ENCODE results near the gene MSH5.

DNA sequence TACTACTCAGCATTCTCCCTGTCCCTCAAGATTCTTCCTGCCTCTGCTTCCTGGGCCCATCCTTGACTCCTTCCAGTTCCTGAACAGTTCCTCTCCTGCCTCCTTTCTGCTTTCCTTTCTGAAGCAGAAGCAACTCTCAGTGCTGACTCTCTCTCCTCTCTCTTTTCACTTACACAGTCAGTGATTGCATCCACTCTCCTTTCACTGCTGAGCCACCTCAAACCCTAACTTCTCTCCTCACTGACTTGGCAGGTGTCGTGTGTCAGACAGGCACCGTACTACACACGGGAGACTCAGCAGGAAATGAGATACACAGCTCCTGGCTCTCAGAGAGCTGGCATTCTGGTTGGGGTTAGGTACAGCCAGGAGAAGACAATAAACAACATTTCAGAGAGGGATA, 42.2 kb upstream of the MSH5 start:
- TF ChIP-seq, protein P1, sequence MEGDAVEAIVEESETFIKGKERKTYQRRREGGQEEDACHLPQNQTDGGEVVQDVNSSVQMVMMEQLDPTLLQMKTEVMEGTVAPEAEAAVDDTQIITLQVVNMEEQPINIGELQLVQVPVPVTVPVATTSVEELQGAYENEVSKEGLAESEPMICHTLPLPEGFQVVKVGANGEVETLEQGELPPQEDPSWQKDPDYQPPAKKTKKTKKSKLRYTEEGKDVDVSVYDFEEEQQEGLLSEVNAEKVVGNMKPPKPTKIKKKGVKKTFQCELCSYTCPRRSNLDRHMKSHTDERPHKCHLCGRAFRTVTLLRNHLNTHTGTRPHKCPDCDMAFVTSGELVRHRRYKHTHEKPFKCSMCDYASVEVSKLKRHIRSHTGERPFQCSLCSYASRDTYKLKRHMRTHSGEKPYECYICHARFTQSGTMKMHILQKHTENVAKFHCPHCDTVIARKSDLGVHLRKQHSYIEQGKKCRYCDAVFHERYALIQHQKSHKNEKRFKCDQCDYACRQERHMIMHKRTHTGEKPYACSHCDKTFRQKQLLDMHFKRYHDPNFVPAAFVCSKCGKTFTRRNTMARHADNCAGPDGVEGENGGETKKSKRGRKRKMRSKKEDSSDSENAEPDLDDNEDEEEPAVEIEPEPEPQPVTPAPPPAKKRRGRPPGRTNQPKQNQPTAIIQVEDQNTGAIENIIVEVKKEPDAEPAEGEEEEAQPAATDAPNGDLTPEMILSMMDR (conservative IDR thresholded peaks at IDR 0.05; ENCODE audit: low read length) = no peak
- no peak for TF ChIP-seq EZH2phosphoT487 (IDR thresholded peaks at IDR 0.05; ENCODE audit: borderline replicate concordance, low read depth, low read length)

Measured in OCI-LY7 (cell line).